GM18951 (cell line): ENCODE results near the gene MOCOS.
"Not testable (repeated sequence)": the region's sequence is repeated elsewhere in the genome, so short reads cannot be mapped to it uniquely, and the experiment has no call there.

Experiments used
- POLR2A ChIP-seq: IDR thresholded peaks from 4 replicates; pipeline ENCODE4 v1.6.1; 2011; ENCODE audit warnings: mild to moderate bottlenecking; ENCODE audit not compliant: insufficient read length, insufficient read depth; ENCODE audit errors: extremely low read depth
- in situ Hi-C: fragments of 300-500 bp; cut with MboI; formaldehyde crosslinking; loops from one replicate; pipeline ENCODE4 v1.12.0; 2022; ENCODE audit warnings: low sequenced_read_pairs, mixed read lengths, inconsistent platforms; ENCODE audit not compliant: unreplicated experiment

MOCOS gene

DNA sequence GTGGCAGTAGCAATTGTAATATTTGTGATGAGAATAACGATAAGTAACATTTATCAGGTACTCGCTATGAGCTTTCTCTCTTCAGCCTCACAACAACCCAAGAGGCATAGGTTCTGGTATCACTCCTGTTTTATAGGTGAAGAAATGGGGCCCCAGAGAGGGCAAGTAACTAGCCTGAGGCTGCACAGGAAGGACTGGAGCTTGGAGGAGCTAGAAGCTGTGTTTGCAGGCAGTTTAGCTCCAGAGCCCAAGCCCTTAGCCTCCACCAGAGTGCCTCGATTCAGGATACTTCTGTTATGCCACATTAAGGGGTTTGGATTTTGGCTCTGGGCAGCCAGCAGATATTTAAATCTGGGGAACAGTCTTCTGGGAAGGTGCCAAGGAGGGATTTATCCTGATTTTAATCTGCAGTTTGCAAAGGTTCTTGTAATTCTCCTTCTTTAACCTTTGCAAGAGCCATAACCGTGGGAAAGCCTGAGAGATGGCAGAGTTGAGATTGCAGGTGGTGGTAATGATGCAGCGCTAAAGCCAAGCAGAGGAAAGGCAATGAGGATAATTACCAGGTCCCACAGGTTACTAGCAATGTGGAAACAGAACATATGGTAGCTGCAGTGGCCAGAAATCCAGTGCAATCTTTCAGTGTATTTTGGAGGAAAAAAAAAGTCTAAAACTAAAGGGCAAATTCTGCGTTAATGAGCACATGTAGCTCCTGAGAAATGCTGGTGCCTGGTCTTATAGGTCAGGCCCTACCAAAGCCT lies 9.1 kb downstream of the MOCOS start:
- in situ Hi-C loops: no loop called here
- TF ChIP-seq POLR2A: no peak

DNA sequence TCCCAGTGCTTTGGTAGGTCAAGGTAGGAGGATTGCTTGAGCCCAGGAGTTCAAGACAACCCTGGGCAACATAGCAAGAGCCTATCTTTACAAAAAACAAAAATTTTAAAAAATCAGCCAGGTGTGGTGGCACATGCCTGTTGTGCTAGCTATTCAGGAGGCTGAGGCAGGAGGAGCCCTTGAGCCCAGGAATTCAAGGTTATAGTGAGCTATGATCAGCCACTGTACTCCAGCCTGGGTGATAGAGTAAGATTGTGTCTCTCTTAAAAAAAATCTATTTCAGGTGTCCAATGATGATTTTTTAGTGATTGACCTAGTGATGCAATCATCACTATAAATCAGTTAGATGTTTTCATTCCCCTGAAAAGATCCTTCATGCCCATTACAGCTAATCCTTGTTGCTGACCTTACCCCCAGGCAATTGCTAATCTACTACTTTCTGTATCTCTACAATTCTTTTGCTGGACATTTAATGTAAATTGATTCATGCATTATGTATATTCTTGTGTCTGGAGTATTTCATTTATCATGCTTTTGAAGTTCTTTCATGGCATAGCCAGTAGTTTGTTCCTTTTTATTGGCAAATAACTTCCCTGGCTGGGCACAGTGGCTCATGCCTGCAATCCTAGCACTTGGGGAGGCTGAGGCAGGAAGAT lies 10.3 kb downstream of the MOCOS start:
- in situ Hi-C loops: no loop called here
- TF ChIP-seq POLR2A: no peak

DNA sequence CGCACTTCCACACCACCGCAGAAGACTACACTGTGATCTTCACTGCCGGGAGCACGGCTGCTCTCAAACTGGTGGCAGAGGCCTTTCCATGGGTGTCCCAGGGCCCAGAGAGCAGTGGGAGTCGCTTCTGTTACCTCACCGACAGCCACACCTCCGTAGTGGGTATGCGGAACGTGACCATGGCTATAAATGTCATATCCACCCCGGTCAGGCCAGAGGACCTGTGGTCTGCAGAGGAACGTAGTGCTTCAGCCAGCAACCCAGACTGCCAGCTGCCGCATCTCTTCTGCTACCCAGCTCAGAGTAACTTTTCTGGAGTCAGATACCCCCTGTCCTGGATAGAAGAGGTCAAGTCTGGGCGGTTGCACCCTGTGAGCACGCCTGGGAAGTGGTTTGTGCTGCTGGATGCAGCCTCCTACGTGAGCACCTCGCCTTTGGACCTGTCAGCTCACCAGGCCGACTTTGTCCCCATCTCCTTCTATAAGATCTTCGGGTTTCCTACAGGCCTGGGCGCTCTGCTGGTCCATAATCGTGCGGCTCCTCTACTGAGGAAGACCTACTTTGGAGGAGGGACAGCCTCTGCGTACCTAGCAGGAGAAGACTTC lies 12.5 kb downstream of the MOCOS start:
- TF ChIP-seq POLR2A: no peak
- in situ Hi-C loops: no loop called here

DNA sequence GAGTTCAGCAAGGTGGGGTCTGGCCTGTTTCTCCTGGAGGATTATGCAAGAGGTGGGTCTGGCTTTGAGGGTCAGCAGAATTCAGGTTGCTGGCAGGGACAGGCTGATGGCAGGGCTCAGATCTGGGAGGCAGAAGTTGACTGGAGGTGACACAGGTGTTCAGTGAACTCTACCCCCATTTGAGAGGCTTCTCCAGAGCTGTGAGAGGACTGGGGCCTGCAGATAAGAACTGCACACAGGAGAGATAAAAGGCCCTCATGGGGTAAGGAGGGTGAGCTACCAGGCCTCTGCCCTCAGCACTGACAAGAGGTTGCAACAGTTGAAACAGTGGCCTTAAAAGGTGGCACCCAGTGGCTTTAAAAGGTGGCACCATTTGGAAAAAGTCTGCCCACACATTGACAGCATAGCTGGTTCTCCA lies 13.1 kb downstream of the MOCOS start:
- in situ Hi-C loops: no loop called here
- TF ChIP-seq POLR2A: no peak

DNA sequence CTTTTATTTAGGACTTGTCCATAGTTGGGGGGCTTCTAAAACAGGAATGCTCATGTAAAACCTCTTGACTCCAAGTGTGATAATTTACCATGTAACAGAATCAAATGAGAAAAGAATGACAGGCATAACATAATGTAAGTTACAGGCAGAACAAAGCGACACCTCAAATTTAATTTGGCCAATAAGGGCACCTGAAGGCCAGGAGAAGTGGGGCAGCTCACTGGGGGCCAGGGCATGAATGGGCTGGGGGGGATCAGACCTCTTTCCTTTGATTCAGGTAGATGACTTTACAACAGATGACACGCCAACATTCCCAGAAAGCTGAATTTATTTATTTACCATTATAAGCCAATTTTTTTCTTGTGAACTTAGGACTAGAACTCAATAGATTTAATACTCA lies 14.5 kb downstream of the MOCOS start:
- in situ Hi-C loops: no loop called here
- no peak for TF ChIP-seq POLR2A

DNA sequence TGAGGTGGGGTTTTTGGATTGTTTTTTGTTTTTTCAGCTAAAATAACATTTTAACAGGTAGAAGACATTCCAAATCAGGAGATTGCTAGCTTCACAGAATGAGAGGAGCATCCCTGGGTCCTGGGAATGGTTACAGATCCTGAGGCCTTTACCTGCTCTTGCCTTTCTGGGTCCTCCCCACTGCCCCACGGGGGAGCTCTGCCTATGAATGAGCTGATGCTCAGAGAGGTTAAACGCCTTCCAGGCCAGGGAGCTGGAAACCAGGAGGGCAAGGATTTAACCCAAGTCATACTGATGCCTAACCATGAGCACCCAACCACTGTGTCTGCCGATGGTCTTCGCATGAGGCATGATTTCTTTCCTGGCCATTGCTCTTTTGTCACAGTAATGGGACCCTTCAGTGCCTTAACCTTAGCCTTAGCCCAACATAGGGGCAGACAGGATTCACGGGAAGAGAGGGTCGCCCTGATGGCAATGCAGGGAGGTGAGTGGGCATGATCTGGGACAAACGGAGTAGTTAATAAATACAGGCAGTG lies 16.1 kb downstream of the MOCOS start:
- in situ Hi-C loops: no loop called here
- TF ChIP-seq POLR2A: no peak

DNA sequence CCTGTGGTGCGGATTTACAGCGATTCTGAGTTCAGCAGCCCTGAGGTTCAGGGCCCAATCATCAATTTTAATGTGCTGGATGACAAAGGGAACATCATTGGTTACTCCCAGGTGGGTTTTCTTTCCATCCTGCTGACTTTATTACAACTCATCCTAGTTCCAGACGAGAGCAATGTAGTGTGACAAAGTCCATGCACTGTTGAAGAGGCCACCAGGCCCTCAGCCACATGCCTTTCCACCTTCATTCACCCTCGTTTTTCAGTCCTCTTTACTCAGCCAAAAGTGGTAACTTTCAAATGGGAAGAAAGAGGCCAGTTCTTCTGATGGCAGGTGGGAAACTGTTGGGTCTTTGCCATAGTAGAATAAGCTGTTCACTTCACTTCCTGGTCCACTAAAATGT lies 17.9 kb downstream of the MOCOS start:
- TF ChIP-seq POLR2A: no peak
- in situ Hi-C loops: no loop called here

DNA sequence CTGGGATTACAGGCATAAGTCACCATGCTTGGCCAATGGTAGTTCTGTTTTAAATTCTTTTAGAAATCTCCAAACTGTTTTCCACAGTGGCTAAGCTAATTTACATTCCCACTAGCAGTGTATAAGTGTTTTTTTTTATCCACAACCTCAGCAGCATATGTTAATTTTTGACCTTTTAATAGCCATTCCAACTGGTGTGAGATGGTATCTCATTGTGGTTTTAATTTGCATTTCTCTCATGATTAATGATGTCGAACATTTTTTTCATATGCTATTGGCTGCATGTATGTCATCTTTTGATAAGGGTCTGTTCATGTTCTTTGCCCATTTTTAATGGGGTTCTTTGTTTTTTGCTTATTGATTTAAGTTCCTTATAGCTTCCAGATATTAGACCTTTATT lies 20.0 kb downstream of the MOCOS start:
- TF ChIP-seq POLR2A: no peak
- in situ Hi-C loops: no loop called here

DNA sequence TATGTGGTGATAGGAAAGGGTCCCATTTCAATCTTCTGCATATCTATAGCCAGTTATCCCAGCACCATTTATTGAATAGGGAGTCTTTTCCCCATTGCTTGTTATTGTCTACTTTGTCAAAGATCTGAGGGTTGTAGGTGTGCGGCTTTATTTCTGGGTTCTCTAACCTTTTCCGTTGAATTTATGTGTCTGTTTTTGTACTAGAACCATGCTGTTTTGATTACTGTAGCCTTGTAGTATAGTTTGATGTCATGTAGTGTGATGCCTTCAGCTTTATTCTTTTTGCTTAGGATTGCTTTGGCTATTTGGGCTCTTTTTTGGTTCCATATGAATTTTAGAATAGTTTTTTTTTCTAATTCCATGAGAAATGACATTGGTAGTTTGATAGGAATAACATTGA lies 20.7 kb downstream of the MOCOS start:
- in situ Hi-C loops: not testable (repeated sequence)

DNA sequence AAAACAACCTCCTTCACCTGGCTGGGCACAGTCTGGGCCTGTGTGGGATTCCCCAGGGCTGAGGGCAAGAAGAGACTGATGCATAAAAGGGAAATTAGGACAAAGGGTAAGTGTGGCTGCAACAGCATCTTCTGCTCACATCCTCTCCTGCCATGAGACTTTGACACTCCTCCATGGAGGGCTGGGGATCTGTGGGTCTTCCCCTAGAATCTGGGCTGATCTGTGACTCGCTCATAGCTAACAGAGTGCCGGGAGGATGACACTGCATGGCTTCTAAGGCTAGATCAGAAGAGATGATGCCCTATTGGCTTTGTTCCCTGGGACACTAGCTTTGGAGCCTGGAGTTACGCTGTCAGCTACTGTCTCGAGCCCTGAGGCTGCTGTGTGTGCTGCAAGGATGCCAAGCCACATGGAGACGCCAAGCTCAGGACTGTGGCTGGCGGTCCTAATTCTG lies 24.3 kb downstream of the MOCOS start:
- TF ChIP-seq POLR2A: no peak

DNA sequence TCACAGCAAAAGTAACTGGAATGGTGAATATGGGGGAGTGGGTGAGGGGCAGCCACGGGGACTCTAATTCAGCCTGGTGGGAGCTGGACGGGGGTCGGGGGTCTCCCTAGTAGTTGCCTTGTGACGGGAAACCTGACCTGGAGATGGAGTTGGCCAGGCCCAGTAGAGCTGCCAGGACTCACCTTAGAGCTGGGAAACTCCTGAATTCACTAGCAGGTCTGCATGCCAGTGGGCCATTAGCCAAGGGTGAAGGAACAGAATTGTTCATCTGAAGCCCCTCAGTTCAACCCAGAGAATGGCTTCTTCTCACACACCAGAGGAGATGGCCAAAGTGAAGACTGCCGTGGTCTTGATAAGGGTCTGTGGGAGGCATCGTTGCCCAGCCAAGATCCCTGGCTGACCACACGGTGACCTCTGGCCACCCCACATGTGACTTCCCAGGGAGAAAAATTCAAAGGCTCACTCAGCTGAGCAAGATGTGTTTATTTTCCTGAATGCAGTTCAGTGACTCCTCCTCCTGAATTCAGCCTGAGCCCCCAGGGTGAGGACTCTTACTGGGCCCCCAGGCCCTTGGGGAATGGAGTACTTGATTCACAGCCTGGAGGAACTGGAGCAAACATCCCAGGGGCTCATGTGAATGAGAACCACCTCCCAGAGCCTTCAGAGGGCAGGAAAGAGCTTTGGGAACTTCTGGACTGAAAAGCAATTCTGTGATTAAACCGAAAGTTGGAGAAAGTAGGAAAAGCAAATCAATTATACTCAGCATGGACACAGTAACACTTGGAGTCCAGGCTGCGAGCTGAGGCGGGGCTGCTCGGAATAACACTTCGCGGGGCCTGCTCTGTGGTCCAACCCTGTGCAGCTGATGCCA lies 25.2 kb downstream of the MOCOS start:
- in situ Hi-C loops: no loop called here
- no peak for TF ChIP-seq POLR2A

More for the DNA sequence above, 24.3 kb downstream of the MOCOS start:
- in situ Hi-C loops: no loop called here

DNA sequence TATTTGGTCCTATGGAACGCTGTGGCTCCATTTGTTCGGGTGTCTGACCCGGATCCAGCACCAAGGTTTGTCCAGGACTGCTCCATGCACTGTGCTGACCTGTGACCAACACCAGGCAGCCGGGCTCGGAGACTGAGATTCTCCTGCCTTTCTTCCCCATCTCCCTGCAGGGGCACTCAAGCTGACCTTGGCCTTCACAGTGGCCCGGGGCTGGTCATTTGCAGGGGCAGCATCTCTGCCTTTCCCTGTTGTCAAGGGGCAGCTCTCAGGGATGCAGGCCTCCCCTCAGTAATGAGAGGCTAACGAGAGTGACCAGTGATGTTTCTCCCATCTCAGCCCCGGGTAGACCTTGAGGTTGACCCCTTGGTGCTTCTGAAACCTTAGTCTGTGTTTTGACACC lies 27.5 kb downstream of the MOCOS start:
- no peak for TF ChIP-seq POLR2A
- in situ Hi-C loops: no loop called here

DNA sequence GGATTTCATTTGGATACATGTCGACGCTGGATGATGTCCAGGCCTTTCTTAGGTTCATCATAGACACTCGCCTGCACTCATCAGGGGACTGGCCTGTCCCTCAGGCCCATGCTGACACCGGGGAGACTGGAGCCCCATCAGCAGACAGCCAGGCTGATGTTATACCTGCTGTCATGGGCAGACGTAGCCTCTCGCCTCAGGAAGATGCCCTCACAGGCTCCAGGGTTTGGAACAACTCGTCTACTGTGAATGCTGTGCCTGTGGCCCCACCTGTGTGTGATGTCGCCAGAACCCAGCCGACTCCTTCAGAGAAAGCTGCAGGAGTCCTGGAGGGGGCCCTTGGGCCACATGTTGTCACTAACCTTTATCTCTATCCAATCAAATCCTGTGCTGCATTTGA lies 28.3 kb downstream of the MOCOS start:
- TF ChIP-seq POLR2A: no peak
- in situ Hi-C loops: no loop called here
